Uterus (tissue), 2 donors: ENCODE measurements around the gene INPP5A.

Source experiments
- CTCF ChIP-seq, 4 experiments: fragments of 200-600 bp in 2 of 4; fragments of 450-650 bp in 2 of 4; sonication (generic) in 2 of 4; IDR thresholded peaks; one replicate each; pipeline ENCODE4 v1.5.1; 2016 to 2019; ENCODE audit warnings: antibody characterized with exemption in 4 of 4, mild to moderate bottlenecking in 2 of 4, moderate library complexity in 1 of 4
- POLR2A ChIP-seq, 2 donors: fragments of 450-650 bp; IDR thresholded peaks; one replicate each; pipeline ENCODE4 v1.6.1; 2016; ENCODE audit warnings: antibody characterized with exemption in 2 of 2, mild to moderate bottlenecking in 1 of 2, moderate library complexity in 1 of 2

GRCh38 chr10:132542819-132543218 lies 5.2 kb downstream of the INPP5A start:
- no peak for TF ChIP-seq CTCF (IDR thresholded peaks at IDR 0.05)
- no peak for TF ChIP-seq POLR2A (IDR thresholded peaks at IDR 0.05)
